ENCODE measurements around the gene PHKG2.

Gene PHKG2

DNA sequence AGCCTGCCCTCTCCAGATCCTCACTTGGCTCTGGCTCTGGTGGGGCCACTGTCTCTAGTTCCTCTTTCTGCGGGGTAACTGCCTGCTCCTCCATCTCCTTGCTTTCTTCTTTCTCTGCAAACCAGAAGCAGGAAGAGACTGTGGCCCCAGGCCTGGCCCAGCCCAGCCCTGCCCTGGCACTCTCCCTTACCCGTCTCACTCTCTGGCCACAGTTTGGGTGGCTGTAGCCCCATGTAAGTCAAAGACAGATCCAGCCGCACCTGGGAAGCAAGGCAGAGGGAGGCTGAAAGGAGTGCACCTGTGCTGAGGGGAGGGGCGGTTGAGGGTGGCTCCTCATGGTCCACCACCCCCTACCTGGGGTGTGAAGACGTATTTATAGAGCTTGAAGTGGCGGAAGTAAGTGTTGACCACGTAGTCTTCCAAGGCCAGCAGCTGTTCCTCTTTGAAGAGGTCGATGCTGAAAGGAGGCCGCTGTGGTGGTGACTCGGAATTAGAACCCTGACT is 10.8 kb downstream of the PHKG2 start:
- DNase-seq: no peak

DNA sequence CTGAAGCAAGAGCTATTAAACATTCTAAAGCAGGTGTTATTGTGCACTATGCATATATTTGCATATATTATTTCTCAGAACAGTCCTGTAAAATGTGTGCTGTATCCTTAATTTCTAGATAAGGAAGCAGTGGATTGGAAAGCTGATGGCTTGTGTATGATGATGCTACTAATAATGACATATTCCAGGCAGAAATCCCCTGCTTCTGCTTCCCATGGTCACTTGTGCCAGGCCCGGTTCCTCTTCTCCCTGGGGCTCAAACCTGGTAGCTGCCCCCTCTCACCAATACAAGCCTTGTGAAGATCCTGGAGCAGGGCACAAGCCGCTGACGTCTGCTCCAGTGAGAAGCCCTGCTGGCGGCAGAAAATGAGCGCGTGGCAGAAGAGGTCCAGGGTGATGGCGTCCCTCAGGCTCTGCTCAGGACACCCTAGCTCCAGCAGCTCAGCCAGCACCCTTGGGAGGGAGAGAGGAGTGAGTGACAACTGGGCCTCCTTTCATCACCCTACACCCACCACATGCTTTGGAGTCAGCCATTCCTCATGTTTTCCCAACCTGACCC is 11.9 kb downstream of the PHKG2 start:
- DNase-seq: no peak

DNA sequence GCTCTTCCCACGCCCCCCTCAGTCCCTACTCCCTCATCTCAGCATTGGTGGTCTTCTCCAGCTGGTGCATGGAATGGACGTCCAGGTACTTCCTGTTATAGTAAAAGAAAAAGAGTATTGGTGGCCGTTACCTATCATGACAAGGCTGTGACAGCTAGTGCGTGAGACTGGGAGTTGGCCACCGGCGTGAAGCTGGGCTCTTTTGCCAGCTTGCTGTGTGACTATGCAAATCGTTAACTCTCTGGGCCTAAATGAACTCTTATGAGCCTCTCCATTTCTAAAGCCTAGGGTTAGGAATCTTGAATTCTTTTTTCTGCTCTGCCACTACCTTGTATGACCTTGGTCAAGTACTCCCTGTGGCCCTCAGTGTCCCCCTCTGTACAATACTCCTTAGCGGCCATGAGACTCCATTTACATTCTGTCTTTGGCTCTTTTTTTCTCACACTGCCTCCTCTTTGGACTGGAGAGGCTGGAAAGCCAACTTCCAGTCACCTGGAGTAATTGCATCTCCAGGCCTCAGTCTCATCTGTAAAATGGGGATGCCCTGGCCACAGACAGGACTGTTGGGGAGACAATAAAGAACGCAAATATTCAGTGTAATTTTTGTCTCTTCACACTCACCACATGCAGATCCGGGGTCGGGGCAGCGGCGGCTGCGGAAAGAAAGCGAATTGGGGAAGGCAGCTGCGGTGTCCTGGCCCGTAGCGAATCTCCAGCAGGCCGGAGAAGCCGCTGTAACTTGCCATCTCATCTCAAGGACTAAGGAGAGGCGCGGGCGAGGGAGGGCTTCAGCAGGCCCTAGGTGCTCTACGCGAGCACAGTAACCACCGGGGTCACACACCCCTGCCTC is 12.6 kb downstream of the PHKG2 start:
- DNase-seq: no peak

DNA sequence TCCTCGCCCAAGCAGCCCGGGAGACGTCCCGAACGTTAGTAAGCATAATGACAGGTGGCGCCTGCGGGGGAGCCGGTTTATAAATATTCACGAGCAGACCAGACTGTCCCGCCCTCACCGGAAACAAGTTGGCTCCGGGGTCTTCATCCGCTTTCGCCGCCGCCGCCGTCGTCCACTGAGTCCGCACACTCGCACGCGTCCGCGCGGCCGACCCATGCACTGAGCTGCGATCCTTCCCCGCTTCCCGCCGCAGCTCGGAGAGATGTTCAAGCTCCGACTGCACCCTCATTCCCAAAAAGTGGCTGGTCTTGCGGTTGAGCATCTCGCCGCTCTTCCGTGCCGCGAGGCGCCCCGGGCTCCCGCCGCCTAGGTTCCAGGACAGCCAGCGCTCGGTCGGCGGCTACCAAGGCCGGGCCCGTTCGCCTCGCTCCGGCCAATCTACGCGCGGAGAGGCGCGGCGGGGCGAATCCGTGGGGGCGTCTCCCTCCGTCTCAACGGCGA is 13.3 kb downstream of the PHKG2 start:
- DNase-seq: peak; percentile 10

DNA sequence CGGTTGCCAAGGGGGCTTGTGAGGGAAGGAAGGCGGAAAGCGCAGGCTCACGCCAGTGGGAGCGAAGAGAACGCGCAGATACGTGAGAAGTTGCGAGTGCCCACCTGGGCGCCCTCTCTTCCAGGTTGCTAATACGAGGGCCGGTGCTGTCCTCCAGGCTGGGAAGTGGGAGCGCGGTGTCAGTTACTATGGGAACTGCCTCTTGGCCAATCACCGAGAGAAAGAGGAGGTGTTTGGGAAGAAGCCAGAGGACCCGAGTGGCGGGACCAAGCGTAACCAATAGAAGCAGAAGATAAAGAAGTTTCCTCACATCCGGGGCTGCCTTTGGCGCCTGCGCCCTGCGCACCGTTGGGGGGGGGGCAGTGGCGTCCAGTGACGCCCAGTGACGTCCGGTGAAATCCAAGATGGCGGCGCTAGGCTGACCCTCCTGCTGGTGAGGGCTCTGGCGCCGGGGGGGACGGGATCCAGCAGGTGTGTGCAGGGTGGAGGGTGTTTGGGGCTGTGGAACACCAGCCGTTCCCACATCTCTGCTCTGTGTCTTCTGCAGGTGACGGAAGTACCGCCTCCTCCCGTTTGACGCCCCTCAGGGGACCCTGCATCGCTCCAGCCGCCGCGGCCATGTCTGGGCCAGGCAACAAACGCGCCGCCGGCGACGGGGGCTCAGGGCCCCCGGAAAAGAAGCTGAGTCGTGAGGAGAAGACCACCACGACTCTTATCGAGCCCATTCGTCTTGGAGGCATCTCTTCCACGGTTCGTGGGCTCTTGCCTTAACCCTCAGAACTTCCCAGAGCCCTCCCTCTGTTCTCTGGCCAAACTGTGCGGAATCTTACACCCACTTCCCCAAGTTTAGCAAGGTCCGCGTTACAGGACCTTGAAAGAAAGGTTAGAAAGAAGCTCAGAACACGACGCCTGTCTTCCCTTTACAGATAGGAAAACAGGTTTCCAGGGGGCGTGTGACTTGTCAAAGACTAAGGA is 14.0 kb downstream of the PHKG2 start, which contains the start of the genes CFAP119 and RNF40:
Gene CFAP119 (minus strand): TSS at position 135 of the 975 bp plus-strand sequence. CDS start 314 bp downstream, outside the sequence.
Gene RNF40 (plus strand): TSS at position 395 of the 975 bp plus-strand sequence. CDS start 224 bp downstream, at position 619.
- DNase-seq: peak; percentile 98

DNA sequence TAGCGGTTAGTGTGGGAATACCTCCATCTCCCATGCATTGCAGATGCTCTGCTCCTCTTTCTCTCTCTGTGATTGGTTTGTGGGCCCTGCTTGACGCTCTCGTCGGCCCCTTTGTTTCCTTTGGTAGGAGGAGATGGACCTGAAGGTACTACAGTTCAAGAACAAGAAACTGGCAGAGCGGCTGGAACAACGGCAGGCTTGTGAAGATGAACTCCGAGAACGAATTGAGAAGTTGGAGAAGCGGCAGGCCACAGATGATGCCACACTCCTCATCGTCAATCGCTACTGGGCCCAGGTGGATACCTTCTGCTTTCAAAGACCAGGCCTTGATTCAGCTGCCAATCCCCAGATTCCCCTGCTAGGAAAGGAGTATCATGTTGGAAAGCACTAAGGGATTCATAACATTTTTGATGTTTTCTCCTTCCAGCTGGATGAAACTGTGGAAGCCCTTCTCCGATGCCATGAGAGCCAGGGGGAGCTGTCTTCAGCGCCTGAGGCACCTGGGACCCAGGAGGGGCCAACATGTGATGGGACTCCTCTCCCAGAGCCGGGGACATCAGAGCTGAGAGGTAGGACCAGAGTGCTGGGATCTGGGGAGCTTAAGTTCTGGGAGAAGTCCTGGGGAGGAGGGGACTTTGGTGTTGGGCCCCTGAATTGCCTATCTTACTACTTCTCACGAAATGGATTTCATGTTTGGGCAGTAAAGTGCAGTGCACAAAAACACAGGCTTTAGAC is 14.9 kb downstream of the PHKG2 start:
- no peak for DNase-seq

DNA sequence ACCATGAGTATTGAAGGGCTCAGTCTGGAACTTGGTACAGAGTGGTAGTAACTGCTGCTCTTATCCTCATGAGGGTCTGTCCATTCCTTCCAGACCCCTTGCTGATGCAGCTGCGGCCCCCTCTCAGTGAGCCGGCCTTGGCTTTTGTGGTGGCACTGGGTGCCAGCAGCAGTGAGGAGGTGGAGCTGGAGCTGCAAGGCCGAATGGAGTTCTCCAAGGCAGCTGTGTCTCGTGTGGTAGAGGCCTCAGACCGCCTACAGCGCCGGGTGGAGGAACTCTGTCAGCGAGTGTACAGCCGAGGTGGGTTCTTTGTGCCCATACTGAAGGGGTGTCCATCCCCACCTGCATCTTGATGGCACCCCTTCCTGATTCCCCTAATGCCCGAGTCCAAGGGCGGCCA is 15.9 kb downstream of the PHKG2 start:
- DNase-seq: no peak

DNA sequence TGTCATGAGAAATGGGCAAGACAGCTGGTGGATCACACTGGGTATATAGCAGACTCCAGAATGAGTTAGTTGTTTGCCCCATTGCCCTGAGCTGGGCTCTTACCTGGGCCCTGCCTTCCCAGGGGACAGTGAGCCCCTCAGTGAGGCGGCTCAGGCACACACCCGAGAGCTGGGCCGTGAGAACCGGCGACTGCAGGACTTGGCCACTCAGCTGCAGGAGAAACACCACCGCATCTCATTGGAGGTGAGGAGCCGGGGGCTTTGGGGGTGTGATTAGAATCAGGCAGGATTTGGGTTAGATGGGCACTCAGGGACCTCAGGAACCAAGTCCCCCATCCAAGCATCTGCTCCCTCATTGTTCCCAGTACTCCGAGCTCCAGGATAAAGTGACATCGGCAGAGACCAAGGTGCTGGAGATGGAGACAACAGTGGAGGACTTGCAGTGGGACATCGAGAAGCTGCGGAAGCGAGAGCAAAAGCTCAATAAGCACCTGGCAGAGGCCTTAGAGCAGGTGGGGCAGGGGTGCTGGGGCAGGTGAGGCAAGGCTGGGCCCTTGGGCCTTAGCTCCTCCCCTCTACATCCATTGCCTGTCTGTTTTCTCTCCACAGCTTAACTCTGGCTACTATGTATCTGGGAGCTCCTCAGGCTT is 16.7 kb downstream of the PHKG2 start:
- no peak for DNase-seq

DNA sequence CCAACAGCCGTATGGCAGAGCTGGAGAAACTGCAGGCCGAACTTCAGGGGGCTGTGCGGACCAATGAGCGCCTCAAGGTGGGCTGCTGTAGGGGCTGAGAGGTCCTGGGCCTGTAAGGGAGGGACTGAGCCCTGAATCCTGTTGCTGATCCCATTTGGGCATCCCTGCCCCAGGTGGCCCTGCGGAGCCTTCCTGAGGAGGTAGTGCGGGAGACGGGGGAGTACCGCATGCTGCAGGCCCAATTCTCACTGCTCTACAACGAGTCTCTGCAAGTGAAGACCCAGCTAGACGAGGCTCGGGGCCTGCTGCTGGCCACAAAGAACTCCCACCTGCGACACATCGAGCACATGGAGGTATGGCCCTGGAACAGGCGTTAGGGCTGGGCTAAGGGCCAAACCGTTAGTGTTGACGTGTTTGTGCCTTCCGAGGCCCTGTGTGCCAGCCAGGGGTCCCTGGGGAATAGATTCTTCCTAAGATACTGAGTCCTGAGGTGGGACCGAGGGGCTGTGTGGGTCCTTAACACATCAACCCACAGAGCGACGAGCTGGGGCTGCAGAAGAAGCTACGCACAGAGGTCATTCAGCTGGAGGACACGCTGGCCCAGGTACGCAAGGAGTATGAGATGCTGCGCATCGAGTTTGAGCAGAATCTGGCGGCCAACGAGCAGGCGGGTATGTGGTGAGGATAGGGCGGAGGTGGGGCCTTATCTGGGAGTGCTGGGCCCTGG is 18.1 kb downstream of the PHKG2 start:
- no peak for DNase-seq

DNA sequence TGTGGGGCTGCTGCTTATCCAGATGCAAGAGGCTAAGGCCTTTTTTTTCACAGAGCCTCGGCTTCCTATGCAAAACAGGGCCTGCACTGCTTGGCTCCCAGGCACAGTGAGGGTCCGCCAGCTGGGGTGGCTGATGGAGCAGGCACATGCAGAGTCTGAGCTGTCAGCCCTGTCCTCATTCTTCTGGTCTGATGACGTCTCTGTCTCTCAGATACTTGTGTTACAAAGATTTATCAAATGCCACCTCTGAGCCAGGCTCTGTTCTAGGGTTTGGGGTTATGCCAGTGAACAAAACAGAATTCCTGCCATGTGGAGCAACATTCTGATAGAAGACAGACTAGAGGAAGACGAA is 18.7 kb downstream of the PHKG2 start:
- no peak for DNase-seq

DNA sequence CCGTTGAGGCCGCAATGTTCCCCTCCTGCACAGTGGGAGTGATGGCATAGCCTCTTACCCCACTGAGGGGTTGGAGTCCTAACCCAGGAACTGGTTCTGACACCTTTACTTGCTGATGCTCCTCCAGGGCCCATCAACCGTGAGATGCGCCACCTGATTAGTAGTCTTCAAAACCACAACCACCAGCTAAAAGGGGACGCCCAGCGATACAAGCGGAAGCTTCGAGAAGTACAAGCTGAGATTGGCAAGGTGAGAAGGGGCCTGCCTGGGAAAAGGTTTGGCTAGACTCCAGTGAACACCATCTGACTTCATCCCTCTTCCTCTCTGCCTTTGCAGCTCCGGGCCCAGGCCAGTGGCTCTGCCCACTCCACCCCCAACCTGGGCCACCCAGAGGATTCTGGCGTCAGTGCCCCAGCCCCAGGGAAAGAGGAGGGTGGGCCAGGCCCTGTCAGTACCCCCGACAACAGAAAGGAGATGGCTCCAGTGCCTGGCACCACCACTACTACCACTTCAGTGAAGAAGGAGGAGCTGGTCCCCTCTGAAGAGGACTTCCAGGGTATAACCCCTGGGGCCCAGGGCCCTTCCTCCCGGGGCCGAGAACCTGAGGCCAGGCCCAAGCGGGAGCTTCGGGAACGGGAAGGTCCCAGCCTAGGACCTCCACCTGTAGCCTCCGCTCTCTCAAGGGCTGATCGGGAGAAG is 19.7 kb downstream of the PHKG2 start:
- no peak for DNase-seq

DNA sequence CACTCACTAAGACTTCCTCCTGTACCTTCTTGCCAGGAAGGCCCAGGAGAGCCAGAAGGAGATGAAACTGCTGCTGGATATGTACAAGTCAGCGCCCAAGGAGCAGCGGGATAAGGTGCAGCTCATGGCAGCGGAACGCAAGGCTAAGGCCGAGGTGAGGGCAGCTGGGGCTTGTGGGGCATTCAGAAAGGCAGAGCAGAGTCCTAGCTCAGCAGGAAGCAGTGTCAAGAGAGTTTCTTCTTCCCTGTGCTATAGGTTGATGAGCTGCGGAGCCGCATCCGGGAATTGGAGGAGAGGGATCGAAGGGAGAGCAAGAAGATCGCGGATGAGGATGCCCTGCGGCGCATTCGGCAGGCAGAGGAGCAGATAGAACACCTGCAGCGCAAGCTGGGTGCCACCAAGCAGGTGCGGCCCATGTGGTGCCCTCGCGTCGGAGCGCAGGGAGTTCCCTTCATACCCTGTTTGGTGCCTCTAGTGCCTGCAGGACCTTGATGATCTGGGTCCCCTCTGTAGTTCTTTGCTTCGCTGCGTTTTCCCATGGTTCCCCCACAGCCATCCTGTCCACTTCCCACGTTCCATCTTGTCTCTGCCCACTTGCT is 20.5 kb downstream of the PHKG2 start:
- DNase-seq: no peak

DNA sequence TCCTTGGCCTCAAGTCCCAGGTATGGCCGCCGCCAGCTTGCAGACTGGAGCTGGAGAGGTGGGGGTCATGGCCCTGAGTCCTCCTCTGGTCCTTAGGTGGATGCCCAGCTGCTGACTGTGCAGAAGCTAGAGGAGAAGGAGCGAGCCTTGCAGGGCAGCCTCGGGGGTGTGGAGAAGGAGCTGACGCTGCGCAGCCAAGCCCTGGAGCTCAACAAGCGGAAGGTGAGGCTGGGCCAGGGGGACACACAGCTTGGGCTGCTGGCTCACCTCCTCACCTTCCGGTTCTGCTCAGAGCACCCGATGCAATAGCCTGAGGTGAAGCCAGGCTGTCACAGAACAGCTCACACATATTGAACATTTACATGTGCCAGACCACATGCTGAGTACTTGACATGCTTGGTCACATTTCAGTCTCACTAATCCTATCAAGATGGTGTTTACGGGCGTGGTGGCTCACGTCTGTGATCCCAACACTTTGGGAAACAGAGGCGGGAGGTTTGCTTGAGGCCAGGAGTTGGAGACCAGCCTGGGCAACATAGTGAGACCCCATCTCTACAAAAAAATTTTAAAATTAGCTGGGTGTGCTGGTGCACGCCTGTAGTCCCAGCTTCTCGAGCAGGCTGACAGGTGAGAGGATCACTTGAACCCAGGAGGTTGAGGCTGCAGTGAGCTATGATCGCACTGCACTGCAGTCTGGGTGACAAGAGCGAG is 21.3 kb downstream of the PHKG2 start:
- DNase-seq: no peak

DNA sequence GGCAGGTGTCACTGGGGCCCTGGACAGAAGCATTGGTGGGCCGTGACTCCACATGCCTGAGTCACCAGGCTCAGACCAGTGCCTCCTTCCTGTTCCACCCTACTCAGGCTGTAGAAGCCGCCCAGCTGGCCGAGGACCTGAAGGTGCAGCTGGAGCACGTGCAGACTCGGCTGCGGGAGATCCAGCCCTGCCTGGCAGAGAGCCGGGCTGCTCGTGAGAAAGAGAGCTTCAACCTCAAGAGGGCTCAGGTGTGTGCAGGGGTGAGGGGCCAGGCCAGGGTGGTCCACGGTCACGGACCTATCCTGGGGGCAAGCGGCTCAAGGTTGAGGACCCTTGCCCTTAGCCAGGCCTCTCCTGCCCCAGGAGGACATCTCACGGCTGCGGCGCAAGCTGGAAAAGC is 23.5 kb downstream of the PHKG2 start:
- DNase-seq: no peak

DNA sequence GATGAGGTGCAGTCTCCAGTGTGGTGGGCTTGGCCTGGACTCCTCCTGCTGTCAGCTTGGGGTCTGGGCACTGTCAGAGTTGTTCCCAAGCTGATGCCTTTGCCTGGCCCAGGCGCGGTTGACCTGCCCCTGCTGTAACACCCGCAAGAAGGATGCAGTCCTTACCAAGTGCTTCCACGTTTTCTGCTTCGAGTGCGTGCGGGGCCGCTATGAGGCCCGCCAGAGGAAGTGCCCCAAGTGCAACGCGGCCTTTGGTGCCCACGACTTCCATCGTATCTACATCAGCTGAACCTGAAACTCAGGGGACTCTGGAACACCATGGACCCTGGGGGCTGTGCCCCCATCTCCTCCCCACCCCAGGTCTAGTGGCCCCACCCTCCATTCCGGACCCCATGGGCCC is 25.6 kb downstream of the PHKG2 start:
- DNase-seq: no peak

DNA sequence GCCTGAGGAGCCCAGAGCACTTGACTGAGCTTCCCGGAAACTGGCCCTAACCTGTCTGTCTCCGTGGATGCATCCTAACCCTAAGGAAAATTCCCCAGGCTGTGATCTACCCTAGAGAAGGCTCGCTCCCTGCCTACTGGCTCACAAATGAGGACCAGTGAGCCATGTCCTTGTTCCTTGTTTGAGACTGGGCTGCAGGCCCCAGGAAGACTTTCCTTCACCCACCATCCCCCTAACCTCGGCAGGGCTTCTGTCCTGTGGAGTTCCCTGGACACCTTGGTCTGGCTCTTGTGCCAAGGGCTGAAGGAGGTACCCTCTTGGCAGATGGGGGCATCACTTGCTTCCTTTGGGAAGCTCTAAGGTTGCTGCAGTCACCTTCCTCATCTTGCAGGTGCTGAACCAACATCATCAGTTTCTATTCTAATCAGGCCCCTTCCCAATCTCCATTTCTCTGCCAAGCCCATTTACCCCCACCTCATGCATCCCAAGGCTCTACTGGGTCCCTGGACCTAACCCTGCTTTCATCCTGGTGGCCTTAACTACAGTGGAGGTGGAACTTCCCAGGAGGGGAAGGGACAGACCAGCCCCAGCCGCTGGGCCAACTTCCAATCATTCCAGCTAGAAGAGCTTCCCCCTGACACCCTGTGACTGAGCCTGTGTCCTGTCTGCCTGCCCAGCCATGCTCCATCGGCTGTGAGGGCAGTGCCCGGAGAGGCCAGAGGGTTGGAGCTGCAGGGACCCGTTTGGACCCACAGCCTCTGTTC is 26.3 kb downstream of the PHKG2 start:
- DNase-seq: no peak

DNA sequence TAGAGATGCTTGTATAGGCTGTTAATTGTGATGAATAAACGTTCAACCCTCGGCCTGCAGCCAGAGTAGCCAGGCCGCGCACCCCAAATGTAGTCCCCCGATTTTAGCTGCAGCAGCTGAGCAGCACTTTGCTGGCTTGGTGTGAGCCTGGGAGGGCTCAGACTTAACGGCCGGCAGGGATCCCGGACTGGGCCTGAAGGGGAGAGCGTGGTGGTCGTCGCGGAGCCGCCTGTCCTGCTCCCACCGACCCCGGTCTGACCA is 26.8 kb downstream of the PHKG2 start:
- DNase-seq: no peak

DNA sequence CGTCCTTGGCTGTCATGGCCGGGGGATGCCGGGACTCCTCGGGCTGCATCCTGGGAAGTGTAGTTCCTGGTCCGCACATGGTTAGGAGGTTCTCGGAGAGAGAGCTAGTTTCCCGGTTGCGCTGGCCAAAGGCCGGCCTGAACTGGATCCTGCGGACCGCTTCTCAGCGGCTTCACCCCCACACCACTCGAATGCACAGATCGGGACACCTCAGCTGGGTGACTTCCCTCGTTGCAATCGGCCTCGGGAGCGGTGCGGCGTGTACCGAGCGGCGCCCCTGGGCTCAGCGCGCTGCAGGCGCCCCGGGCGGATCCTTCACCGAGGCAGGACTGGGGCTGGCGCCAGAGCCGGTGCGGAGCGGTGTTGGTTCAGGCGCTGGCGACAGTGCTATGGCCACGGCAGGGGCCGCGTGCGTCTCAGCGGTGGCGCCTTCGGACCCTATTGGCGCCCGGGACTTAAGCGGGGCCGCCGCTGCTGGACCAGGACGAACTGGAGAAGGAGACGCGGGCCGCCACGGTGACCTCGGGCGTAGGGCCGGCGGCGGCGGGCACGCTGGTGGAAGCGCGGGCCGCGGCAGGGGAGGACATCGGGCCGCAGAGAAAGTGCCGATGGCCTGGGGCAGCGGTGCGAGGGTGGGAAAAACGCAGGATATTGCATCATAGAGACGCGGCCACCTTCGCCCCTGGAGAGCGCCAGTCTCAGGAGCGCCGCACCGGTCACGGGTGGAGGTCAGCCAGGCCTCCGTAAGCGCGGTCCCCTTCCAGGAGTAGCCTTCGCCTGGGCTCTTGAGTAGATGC is 27.4 kb downstream of the PHKG2 start:
- peak; percentile 65 for DNase-seq
